Heart right ventricle (tissue), 16 donors: ENCODE results near the gene CSNK1D. TPM values are rescaled to one million over a fixed set of nuclear protein-coding genes. Genes with fewer than 3 reads are reported as not detected.

ENCODE experiments used
- ATAC-seq, 8 donors: fragments of 200-7000 bp; cut with Tn5 transposase; one replicate each; pipeline ENCODE4 v1.9.1; 2020; ENCODE audit warnings: mild to moderate bottlenecking in 8 of 8, moderate library complexity in 8 of 8, moderate number of reproducible peaks in 1 of 8
- DNase-seq, 2 donors: peaks; one replicate each; pipeline ENCODE4 v3.0.0-alpha.2; 2020
- H3K27ac ChIP-seq, 10 donors: fragments of 200-600 bp; sonication (generic) in 2 of 10; one replicate each; pipeline versions ENCODE4 v1.5.0 to v1.8.0; 2020 to 2022; ENCODE audit warnings: mild to moderate bottlenecking in 3 of 10
- H3K27me3 ChIP-seq, 7 donors: fragments of 200-600 bp; one replicate each; pipeline ENCODE4 v1.8.0; 2021 to 2022; ENCODE audit warnings: mild to moderate bottlenecking in 2 of 7
- H3K36me3 ChIP-seq, 9 donors: fragments of 200-600 bp; sonication (generic) in 1 of 9; one replicate each; pipeline versions ENCODE4 v1.5.0 to v1.8.0; 2020 to 2022; ENCODE audit warnings: mild to moderate bottlenecking in 2 of 9
- H3K4me1 ChIP-seq, 9 donors: fragments of 200-600 bp; sonication (generic) in 1 of 9; one replicate each; pipeline versions ENCODE4 v1.5.0 to v1.8.0; 2020 to 2022; ENCODE audit warnings: mild to moderate bottlenecking in 4 of 9
- H3K4me3 ChIP-seq, 10 donors: fragments of 200-600 bp; sonication (generic) in 2 of 10; one replicate each; pipeline versions ENCODE4 v1.5.0 to v1.8.0; 2020 to 2022; ENCODE audit warnings: mild to moderate bottlenecking in 7 of 10, moderate library complexity in 2 of 10
- H3K9me3 ChIP-seq, 11 donors: fragments of 200-600 bp in 10 of 11; sonication (generic) in 2 of 11; one replicate each; pipeline versions ENCODE4 v1.5.0 to v1.8.0; 2013 to 2022; ENCODE audit warnings: mild to moderate bottlenecking in 2 of 11, control low read depth in 1 of 11, moderate library complexity in 1 of 11
- WGBS, 2 donors: extraction: QIAGEN DNeasy Blood & Tissue Kit; methylation state at CpG; one replicate each; pipeline ENCODE4 v1.1.7; 2013; ENCODE audit warnings: inconsistent platforms in 1 of 2; 5-methylcytosine and 5-hydroxymethylcytosine counted together
- intact Hi-C, 10 donors: fragments of 100-400 bp; cut with DNase I; formaldehyde crosslinking; loops; one replicate each; pipeline versions ENCODE4 v1.11.1 to v1.14.2; 2022
- polyA plus RNA-seq, 2 donors: library from polyadenylated mRNA; stranded (reverse); fragments of 200-250 nt; gene quantifications; one replicate each; pipeline ENCODE4 v1.2.3, GENCODE V29; 2013
- total RNA-seq, 10 donors: library from RNA; stranded (reverse); fragmentation: NEBNext Ultra II Directional in 3 of 10; extraction: Animal tissue kit (Norgen Biotek cat#: 25700) in 3 of 10; gene quantifications; one replicate each; pipeline versions ENCODE4 v1.2.1 to v1.2.4, GENCODE V29; 2021 to 2023
- TF ChIP-seq, protein P1 (sequence below), 9 donors: fragments of 200-600 bp; sonication (generic) in 2 of 9; IDR thresholded peaks; one replicate each; pipeline versions ENCODE4 v1.5.0 to v1.8.0; 2021 to 2022; ENCODE audit warnings: antibody characterized with exemption in 9 of 9, mild to moderate bottlenecking in 5 of 9, moderate library complexity in 1 of 9
- donor health status: Arrhythmogenic right ventricular cardiomyopathy.
- donor health status: ischemic (EF 13 %, LVEDD 7.1; RV severe dilation, severe dysfunction).
- donor health status: healthy with polysubstance abuse.
- donor health status: DM: no; HTN: yes; CAD: no.
- donor health status: DM: no; HTN: no; CAD: no.
- donor health status: ischemic (EF 25% LVEDD 6.9; RV normal size, moderate dysfunction).
- donor health status: ischemic (EF 25% LVEDD 5.7; RV mildly dilated, moderate dysfunction).
- donor health status: healthy.
- donor health status: DM: yes; HTN: yes; CAD: no.
- donor health status: Ischemic cardiomyopathy.
- donor health status: ischemic (EF 35%, LVEDD 5.7; RV mildly dilated, moderate dysfunction).
- donor health status: nonischemic (EF 11% LVEDD 7.7; RV severe dilation, severe dysfunction).
- donor health status: DM: yes; HTN: yes; CAD: no.
- donor health status: PGD.
- donor health status: ischemic (EF 29% LVEDD 5.4; RV normal size, mild dysfunction).
- donor health status: nonischemic (EF 23%, LVEDD 6.1; RV moderate dilation, normal function).

CSNK1D gene
- total and polyA plus RNA-seq, 12 donors, result 54.4 to 72.7 (median 66.8) TPM

- Histone ChIP-seq H3K9me3 (no peaks in the 10 kb centered on the region), H3K4me1 (peaks cover 0 to 11% (median 5%) of the 10 kb centered on the region in 9 donors), H3K36me3 (peaks cover 0 to 45% (median 4%) of the 10 kb centered on the region in 9 donors), H3K27ac (peak overlapping the region in 1 of 10 donors; percentile 26), H3K27me3 (no peaks in the 10 kb centered on the region), H3K4me3 (no peak overlapping the region)
- ATAC-seq (no peak), DNase-seq (no peak)
- 93 to 96% methylated on average over 17 of the region's 17 CpGs for WGBS, 2 donors
- TF ChIP-seq, protein P1, sequence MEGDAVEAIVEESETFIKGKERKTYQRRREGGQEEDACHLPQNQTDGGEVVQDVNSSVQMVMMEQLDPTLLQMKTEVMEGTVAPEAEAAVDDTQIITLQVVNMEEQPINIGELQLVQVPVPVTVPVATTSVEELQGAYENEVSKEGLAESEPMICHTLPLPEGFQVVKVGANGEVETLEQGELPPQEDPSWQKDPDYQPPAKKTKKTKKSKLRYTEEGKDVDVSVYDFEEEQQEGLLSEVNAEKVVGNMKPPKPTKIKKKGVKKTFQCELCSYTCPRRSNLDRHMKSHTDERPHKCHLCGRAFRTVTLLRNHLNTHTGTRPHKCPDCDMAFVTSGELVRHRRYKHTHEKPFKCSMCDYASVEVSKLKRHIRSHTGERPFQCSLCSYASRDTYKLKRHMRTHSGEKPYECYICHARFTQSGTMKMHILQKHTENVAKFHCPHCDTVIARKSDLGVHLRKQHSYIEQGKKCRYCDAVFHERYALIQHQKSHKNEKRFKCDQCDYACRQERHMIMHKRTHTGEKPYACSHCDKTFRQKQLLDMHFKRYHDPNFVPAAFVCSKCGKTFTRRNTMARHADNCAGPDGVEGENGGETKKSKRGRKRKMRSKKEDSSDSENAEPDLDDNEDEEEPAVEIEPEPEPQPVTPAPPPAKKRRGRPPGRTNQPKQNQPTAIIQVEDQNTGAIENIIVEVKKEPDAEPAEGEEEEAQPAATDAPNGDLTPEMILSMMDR (IDR thresholded peaks at IDR 0.05), result no peak
- intact Hi-C loops, result loop anchor here in 3 of 10 donors (5.0 to 10.0 kb wide), 2 partner anchors 112 to 215 kb away; partner anchors contain the start of genes HEXD (in 2 of the 3) and OGFOD3 (in 2 of the 3)
Observed at GRCh38 chr17:82200135-82200534, 73.4 kb downstream of the CSNK1D start.

DNA sequence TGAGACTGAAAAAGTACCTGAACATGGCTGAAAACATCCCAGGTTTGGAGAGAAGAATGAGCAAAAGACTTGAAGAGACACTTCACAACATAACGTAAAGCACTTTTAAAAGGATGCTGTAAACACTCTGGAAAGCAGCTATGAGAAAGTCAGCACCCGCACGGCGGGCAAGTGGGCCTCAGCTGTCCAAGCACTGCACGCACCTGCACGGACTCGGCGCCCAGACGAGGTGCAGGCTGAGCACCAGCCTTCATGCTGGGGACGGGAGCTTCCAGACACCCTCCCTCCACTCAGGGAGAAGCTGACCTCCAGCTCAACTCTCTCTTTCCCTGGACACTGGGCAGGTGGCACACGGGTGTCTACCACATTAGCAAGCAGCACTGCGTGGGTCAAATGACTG lies 74.0 kb downstream of the CSNK1D start:
- intact Hi-C loops, result no loop called here
- H3K27me3 ChIP-seq, result no peaks in the 10 kb centered on the region
- DNase-seq (no peak), ATAC-seq (no peak)
- H3K27ac ChIP-seq, result no peak overlapping the region
- peaks cover 0 to 52% (median 10%) of the 10 kb centered on the region in 9 donors for H3K36me3 ChIP-seq
- WGBS, 2 donors, result 89 to 94% methylated on average over 12 of the region's 12 CpGs
- H3K9me3 ChIP-seq, result no peaks in the 10 kb centered on the region
- TF ChIP-seq, protein P1 (IDR thresholded peaks at IDR 0.05), result no peak
- peaks cover 0 to 11% (median 4%) of the 10 kb centered on the region in 9 donors for H3K4me1 ChIP-seq
- H3K4me3 ChIP-seq, result no peak overlapping the region

- Histone ChIP-seq H3K4me1 (peaks cover 0 to 11% (median 5%) of the 10 kb centered on the region in 9 donors), H3K27me3 (no peaks in the 10 kb centered on the region), H3K9me3 (no peaks in the 10 kb centered on the region), H3K27ac (no peak overlapping the region), H3K4me3 (no peak overlapping the region), H3K36me3 (peaks cover 0 to 66% (median 17%) of the 10 kb centered on the region in 9 donors)
- DNase-seq (no peak), ATAC-seq (no peak)
- intact Hi-C loops, result no loop called here
- TF ChIP-seq, protein P1 (IDR thresholded peaks at IDR 0.05), result no peak
- 95% methylated on average over 4 of the region's 4 CpGs for WGBS, 2 donors
Observed at GRCh38 chr17:82198092-82198491, 75.4 kb downstream of the CSNK1D start.

DNA sequence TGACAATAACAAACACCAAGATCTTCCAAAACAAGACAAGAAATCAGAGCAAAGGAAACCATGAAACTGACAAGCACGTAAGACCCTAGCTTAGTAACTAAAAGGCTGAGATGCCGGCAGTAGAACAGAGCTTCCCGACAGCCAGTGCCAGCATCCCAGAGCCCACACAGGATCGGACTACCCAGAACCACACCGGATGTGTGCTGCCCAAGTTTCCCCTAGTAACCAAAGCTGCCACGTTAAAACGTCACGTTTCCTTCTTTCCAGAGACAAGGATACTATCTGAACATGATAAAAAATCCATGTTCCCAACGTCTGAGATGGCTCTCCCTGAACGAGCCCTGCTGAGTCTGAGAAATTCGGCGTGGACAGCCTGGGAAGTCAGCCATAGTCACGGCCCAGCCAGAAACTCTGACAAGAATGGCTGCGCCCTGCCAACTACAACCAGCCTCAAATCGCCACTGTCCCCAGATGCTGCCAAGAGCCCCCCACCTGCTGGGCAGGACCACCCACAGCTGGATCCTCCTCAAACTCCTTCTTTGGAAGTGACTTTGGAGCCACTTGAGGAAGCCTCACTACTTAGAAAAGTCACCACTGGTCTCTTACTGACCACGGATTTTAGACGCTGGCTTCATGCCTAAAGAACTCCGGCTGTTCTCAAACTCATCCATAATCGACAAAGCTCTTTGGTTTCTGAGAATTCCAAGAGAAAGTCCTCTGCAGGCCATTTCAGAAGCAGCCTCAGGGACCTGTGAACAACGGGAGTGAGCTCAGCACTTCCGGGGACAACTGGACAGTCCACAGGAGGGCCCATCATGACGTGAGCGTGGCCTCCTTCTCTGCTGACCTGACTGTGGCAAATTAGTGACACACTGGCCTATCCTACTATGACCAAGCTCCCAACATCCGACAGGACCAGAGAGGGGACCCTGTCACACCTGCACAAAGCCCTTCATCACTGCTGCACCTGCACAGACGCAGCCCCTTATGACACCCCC lies 77.5 kb downstream of the CSNK1D start:
- ATAC-seq (peak; percentile 23 to 71 (median 54)), DNase-seq (no peak)
- TF ChIP-seq, protein P1 (IDR thresholded peaks at IDR 0.05), result no peak
- intact Hi-C loops, result no loop called here
- no peak overlapping the region for H3K4me3 ChIP-seq
- H3K4me1 ChIP-seq, result peaks cover 0 to 11% (median 5%) of the 10 kb centered on the region in 9 donors
- no peaks in the 10 kb centered on the region for H3K9me3 ChIP-seq
- peak overlapping the region in 8 of 10 donors; percentile 5 to 53 (median 44) for H3K27ac ChIP-seq
- peaks cover 0 to 81% (median 17%) of the 10 kb centered on the region in 9 donors for H3K36me3 ChIP-seq
- H3K27me3 ChIP-seq, result no peaks in the 10 kb centered on the region
- 71 to 72% methylated on average over 25 of the region's 25 CpGs for WGBS, 2 donors
